HG02870 (cell line): Measurements from ENCODE around the gene RSL24D1.

Source experiments
- ATAC-seq: cut with Tn5 transposase; IDR thresholded peaks from one replicate; pipeline ENCODE4 v1.9.1; 2021; ENCODE audit warnings: mild to moderate bottlenecking, moderate library complexity; ENCODE audit not compliant: unreplicated experiment

The RSL24D1 gene

DNA sequence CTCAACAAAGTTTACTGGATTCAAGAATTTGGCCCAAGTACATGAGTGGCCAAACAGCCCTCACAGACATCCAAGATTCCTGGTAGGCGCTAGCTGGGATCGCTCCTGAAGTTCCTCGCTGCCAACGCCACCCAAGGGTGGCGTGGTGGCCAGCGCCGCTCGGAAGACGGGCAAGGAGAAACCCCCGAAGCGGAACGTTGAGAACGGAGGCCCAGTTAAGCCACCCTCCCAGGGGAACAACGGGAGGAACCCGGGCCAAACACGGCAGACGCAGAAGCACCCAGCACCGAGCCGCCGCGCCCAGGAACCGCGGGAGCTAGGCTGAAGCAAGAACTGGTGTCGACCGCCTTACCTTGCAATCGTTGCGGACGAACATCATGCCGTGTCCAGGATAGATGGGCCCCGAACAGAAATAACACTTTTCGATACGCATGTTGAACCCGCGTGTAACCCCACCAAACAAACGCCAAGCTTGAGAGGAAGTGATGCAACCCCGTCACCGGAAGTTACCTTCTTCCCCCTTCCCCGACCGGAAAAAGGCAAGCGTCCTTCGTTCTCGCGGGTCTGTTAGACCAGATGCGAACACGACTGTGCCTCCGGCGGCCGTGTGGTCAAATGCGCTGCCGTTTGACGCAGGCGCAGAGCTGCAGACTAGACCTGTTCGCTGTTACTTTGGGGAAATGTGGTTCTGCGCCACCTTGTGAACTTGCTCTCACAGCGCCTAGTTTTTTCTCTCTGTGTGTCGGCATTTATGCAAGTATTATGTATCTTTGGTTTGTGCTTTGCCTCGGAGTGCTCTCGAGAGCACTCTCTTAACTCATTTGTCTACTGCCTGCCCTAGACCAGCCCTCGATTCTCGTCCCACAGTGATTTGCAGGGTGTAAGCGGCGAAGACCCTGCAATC lies at the start of gene RSL24D1:
Gene RSL24D1 (minus strand): TSS at position 484 of the 904 bp plus-strand sequence. CDS start 51 bp downstream, at position 433.
- peak; percentile 96 for ATAC-seq

DNA sequence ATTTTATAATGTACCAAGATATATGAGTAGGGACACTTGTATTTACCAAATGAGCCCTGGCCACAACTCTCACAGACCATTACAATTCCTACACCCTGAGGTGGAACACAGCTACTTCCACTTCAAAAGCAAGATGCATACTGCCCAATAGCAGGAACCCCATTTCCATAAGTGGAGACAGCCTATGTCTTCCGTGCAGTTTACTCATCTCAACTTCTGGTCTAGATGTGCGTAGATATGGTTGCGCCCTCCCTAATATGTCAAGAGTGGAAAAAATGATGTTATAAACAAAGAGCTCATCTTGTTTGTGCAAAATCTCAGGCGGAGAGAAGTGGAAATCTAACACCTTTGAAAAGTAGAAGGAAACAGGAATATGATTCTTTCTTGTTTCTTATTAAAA lies 48.3 kb upstream of the RSL24D1 start:
- ATAC-seq = no peak

GRCh38 chr15:55241891-55242290 lies 45.1 kb upstream of the RSL24D1 start:
- no peak for ATAC-seq

- ATAC-seq = no peak
Observed at GRCh38 chr15:55241186-55241585, 44.4 kb upstream of the RSL24D1 start.

- ATAC-seq = no peak
Observed at GRCh38 chr15:55240125-55240760, 43.5 kb upstream of the RSL24D1 start.

DNA sequence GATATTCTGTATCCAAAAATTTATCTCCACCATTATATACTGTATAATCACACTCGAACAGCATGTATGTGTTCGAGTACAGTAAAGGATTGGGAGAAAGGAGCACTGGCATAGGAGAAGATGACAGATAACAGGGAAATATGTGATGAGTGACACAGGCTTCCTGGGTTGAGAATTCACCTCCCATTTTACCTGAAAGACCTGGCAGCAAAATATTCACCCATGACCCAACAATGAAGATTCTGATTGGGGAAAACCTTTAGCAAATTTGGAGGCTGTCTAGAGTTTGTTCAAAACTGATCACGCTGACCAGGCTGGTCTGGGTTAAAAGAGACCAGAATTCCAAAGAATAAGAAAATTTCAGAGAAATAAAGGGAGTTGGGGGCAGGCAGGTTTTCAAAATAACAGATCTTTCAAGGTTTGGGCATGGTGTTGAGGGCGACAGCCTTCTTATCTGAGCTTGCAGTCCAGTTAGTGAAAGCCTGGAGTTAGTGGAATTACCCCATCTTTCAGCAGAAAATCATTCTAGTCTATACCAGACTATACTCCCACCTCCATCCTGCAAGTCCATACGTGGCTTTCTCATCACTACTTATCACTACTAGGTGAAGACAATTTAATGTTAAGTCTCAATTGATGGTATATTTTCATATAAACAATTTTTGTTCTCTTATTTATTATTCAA lies 42.8 kb upstream of the RSL24D1 start:
- no peak for ATAC-seq

DNA sequence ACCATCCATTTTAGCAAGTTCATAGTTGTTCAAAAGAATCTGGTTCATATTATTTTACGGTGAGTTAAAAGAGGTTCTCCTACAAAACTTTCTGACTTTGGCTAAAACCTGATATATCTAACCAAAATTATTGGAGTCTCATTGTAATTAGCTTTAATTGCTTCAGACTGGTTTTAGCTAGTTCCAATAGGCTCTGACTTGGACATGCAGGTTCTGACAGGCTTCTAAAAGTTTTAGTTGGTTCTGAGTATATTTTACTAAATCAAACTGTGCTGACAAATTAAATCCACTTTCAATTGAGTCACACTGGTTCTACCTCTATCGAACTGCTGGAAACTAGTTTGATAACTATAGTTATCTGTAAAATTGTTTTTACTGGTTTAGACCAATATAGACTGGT lies 42.1 kb upstream of the RSL24D1 start:
- ATAC-seq = no peak

GRCh38 chr15:55237219-55238130 lies 40.7 kb upstream of the RSL24D1 start:
- ATAC-seq = no peak

DNA sequence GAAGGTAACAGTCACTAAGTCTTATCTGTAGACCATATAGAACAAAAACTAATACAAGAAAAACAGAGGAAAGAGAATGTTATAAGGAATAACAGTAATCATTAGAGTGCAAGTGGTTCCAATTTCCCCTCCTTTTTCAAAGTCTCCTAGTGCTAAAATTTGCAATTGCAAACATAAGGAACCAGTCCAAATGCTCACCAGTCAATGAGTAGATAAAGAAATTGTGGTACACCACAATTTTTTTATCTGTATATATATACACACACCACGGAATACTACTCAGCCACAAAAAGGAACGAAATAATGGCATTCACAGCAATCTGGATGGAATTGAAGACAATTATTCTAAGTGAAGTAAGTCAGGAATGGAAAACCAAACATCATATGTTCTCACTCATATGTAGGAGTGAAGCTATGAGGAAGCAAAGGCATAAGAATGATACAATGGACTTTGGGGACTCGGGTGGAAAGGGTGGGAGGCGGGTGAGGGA lies 38.9 kb upstream of the RSL24D1 start:
- ATAC-seq = no peak

DNA sequence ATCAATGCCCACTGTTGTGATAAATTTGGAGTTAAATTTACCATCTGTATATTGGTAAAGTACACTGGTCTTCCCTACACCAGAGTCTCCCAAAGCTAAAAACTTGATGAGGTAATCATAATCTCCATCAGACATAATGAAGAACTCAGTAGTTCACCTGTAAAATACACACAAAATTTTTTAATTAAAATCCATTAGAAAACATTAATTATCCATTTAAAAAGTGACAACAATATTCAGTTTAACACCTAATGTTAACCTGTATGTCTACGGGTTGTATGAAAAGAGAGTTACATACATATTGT lies 38.0 kb upstream of the RSL24D1 start:
- ATAC-seq = no peak

GRCh38 chr15:55234104-55234799 lies 37.5 kb upstream of the RSL24D1 start:
- no peak for ATAC-seq

GRCh38 chr15:55231455-55231854 lies 34.7 kb upstream of the RSL24D1 start:
- ATAC-seq = no peak

- no peak for ATAC-seq
Observed at GRCh38 chr15:55230953-55231352, 34.2 kb upstream of the RSL24D1 start.

GRCh38 chr15:55230051-55230670 lies 33.4 kb upstream of the RSL24D1 start:
- no peak for ATAC-seq

DNA sequence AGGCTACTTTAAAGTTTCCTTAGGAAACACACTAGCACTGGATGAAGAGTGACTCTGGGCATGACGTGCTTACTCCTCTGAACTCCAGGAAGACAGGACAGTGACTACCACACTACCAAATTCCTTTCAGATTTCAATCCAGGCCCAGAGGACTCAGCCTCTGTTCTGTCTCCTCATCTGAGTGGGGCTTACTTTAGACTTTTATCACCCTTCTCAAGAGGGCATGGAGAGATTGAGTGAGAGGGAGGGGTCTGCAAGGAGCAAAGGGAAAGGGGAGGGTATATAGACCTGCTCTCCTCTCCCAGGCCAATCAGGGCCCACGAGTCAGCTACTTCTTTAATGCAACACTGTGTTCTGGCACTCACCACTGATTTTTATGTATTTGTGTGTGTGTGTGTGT lies 29.4 kb upstream of the RSL24D1 start:
- ATAC-seq = no peak

DNA sequence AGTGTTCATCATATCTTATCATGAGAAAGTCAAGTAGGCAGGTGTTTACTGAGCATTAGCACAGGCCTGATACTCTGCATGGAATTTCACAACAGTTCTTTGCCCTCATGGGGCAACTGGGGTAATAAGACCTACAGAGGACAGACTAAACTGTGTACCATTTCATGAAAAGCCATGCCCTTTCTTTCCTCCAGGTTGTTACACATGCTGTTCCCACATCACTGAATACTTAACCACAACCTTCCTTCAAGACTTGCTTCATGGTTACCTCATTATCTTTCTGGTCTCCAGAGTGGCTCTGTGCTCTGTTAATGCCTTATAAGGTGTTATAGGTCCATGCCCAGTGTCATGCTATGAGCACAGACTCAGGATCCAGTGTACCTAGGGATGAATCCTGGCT lies 28.2 kb upstream of the RSL24D1 start:
- ATAC-seq = no peak

GRCh38 chr15:55222588-55222987 lies 25.8 kb upstream of the RSL24D1 start:
- ATAC-seq = peak; percentile 77

DNA sequence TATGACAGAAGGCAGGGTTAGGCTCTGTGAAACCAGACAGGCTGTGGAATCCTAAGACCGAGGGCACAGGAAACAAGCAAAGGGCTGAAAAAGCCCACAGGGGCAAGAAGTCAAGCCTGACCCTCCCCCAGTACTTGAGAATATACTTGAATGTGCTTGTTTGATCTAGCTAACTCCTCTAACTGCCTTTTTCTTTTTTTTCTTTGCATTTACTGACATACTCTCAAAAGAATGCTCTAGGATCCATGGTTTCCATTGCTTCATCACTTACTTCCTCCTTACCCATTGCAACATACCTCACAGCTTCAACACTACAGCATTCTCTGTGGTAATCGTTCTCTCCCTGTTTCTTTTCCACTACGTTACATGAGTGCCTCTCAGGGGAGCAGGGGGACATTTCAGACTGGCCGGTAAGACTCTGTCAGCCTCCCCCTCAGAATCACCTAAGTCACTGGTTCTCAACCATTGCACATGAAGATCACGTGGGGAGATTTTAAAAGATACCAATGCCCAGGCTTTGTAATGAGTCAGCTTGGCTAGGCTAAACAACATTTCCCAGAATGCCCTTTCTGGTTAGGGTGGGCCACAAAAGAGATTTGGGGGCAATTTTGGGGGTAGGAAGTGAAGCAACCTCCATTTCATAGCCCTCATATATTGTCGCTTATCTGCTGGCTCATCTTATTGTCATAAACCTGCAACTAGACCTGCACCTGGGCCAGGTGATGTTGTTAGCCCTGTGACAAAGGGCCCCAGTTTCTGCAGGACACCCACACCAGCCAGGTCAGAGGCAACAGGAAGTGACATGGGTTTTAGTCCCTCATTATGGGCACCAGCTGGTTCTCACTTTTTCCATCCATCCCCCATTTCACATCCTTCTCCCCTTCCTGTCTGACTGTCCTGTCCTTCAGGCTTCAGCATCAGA lies 24.6 kb upstream of the RSL24D1 start:
- no peak for ATAC-seq

DNA sequence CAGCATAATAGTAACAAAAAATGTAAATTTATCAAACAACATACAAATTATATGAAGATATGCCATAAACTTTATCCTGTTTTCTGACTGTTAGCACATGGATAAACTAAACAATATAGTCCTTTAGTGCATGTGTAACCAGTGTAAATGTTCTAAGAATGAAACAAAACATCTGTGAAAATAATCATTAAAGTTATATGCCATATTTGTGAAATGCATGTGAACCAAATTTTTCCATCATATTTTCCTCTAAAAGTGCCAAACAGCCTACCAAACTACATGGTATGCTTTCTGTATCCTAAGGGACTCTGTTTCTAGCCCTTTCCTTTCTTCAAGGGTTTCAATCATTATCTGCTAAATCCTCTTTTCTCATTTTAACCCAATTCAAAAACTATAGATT lies 23.9 kb upstream of the RSL24D1 start:
- no peak for ATAC-seq
